ENCODE data around the gene MT1B.

MT1B gene

GRCh38 chr16:56651586-56651985 is at the start of gene MT1B:
TSS of gene MT1B (plus strand) at chr16:56651886. CDS start at chr16:56651954, 68 bp downstream.
- no peak for DNase-seq

DNA sequence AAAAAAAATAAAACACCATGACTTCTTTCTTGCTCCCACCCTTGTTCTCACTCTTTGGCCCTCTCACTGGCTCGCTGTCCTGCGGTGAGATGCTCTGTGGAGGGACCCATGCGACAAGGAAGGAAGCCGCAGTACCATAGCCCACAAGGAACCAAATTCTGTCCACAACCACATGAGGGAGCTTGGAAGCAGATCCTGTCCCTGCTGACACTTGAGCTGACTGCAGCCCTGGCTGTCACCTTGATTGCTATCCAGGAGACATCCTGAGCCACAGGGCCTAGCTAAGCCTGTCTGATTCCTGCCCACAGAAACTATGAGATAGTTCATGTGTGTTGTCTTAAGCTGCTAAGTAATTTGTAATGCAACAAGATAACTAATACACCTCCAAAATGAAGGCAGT is 48.1 kb upstream of the MT1B start:
- peak; percentile 43 for DNase-seq

GRCh38 chr16:56604966-56605365 is 46.7 kb upstream of the MT1B start:
- no peak for DNase-seq

GRCh38 chr16:56605475-56605874 is 46.2 kb upstream of the MT1B start:
- no peak for DNase-seq

DNA sequence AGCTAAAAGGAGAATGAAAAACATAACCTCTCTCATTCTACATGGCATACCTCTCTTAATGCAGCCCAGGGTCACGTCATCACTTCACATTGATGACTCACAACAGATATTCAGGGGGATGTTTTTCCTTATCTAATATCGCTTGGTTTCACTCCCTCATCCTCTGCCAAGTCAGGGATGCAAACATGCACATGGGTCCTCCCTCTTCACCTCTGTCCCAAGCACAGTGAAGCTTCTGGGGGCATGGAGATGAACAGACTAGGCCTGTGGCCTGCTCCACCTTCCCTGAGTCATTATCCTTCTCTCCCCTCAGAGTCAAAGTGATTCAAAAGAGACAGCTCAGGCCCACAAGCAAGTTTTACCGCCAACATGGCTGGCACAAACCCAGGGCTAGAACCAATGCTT is 45.6 kb upstream of the MT1B start:
- no peak for DNase-seq

GRCh38 chr16:56606476-56607108 is 45.1 kb upstream of the MT1B start:
- no peak for DNase-seq

- DNase-seq, result peak; percentile 43
These were observed 44.5 kb upstream of the MT1B start for GRCh38 chr16:56607109-56607618.

GRCh38 chr16:56607675-56608042 is 44.0 kb upstream of the MT1B start:
- DNase-seq, result no peak

GRCh38 chr16:56608043-56608875 is 43.4 kb upstream of the MT1B start, which contains the start of gene MT2A:
TSS of gene MT2A (plus strand) at chr16:56608584. CDS start at chr16:56608656, 72 bp downstream.
- peak; percentile 93 for DNase-seq

DNA sequence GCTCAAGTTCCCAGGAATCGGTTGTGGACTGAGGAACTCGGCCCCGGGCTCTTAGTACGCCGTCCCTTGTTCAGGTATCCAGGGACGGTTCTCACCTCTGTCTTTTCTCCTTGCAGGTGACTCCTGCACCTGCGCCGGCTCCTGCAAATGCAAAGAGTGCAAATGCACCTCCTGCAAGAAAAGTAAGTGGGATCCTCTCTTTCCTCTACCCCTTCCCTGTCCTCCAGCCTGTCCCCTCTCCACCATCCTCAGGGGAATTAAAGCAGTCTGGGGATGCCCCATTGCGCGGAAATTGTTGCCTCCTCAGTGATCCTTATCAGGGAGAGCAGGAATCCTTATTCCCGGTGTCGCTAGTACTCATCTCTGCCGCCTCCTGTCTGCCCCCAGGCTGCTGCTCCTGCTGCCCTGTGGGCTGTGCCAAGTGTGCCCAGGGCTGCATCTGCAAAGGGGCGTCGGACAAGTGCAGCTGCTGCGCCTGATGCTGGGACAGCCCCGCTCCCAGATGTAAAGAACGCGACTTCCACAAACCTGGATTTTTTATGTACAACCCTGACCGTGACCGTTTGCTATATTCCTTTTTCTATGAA is 42.7 kb upstream of the MT1B start:
- peak; percentile 29 for DNase-seq

DNA sequence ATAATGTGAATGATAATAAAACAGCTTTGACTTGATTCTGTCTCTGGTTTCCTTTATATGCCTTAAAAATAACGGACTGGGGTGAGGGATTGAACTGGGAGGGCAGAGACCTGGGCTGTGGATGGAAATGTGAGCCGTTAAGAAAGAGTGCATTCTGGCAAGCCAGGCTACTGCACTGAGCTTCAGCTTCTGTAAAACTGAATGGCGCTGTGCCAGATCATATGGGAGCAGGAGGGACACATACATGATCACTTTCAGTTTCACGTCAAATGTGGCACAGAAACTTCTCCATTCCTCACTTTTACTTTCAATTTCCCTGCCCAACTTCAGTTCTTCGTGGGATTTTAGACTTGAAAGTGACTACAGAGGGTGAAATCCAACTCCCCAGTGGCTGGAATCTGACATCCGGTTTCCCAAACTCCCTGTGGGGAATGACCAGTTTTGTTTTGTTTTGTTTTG is 42.2 kb upstream of the MT1B start:
- DNase-seq, result peak; percentile 85

DNA sequence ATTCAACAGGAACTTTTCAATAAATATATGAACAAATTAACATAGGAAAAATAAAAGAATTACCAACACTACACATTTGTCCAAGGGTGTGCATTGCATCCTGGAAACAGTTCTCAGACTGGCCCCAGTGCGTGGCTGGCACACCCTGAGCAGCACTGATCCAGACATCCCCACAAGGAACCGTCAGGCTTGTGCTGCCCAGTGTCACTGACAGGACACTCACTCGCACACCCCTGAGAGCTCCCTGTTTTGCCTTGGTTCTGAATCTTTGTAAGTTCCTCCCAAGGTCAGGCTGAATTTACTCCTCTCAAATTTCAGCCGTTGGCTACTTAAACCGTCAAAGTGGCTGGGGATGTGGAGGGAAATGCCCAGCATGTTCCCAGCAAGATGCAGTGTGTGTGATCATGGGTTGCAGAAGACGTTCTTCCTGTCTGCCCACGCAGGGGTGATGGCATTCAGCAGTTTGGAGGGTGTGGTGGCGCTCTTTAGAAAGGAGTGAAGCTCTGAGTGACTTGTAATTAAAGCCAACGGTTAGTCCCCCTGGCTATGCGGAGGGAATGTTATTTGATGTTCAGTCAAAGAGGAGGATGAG is 41.6 kb upstream of the MT1B start:
- DNase-seq, result peak; percentile 73

- DNase-seq, result no peak
These were observed 41.0 kb upstream of the MT1B start for GRCh38 chr16:56610609-56611111.

DNA sequence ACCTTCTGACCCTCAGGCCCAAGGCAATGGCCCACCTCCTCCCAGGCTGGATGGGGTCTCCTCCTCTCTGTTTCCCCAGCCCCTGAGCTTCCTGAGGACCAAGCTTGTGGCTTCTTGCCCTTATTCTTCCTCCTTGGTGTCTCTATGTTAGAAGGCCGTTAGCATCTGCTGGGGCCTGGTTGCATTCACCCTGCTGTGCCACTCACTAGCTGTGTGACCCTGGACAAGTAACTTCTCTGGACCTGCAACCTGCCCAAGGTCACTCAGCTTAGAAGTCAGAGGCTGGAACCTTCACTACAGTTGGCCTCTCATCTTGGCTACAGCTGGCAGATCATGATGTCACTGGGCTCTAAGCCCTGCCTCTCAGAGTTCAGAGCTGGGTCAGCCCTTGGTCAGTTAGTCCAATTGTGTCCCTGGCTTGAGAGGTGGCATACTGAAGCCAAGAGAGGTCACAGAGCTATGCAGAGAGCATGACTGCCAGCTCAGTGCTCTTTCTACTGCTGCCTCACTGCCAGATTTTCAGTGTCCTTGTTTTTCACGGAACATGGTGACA is 40.3 kb upstream of the MT1B start:
- no peak for DNase-seq

DNA sequence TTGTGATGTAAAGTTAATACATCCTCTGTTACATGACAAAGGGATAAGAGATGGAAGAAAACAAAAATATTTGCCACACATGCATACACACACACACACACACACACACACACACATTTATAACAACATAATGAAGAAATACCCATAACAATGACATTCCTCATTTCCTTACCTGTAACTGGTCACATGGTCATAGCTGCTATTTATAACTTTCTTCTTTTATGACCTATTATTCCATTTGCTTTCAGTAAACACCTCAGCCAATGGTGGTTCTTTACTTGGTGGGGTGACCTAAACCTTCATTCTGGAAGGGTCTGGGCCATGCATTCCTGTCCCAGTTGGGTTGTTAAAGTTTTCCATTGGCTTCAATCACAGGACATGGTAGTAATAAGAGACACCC is 38.0 kb upstream of the MT1B start:
- no peak for DNase-seq

- DNase-seq, result no peak
These were observed 37.1 kb upstream of the MT1B start for GRCh38 chr16:56614549-56614991.

- no peak for DNase-seq
These were observed 36.3 kb upstream of the MT1B start for GRCh38 chr16:56615353-56615752.

GRCh38 chr16:56616608-56617211 is 35.0 kb upstream of the MT1B start:
- no peak for DNase-seq

DNA sequence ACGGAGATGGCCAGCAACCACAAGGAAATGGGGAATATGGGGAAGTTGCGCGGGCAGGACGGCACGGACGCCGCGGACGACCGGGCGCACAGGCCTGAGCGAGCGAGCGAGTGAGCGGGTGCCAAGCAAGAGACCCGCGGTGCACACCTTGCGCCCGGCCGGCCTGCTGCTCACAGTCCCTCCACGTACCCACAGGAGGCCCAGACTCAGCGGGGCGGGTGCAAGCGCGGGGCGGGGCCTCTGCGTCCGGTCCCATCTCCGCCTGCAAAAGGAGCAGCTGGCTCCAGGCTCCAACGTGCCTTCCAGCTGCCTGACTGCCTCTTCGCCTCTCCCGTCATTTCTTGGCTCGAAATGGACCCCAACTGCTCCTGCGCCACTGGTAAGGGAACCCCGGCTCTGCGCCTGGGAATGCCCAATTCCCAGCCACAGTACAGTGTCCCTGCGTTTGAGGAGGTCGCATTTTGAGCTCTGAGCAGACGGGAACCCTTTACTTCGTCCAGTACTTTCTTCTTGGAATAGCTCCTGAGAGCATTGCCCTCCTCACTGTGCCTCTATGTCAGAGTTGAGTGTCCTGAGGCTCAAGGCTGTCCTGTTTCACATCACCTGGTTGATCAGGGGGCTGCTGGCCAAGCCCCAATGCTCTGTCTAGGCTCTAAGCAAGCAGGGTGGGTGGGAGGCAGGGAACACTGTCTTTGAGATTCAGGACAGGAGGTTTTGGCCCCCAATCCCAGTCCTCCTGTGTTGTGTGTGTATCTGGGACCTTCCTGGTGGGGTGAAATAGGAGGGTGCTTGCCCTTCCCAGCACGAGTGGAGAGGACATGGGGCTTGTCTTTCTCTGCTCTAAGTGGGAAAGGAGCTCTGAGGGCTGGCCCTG is 34.2 kb upstream of the MT1B start:
- peak; percentile 78 for DNase-seq

DNA sequence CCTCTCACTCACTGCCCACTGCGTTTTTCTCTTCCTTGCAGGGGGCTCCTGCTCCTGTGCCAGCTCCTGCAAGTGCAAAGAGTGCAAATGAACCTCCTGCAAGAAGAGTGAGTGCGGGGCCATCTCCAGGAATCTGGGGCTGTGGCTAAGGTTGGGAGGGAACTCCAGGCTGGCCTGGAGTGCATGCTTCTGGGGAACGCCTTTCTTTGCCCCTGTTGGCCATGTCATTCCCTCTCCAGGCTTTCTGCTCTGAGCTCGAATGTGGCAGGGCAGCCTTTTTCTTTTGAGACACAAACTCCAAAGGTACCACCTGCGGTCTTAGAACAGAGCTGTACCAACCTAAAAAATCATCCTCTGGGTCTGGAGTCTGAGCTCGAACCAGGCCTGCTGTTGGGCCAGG is 33.5 kb upstream of the MT1B start:
- DNase-seq, result no peak

GRCh38 chr16:56620339-56620897 is 31.3 kb upstream of the MT1B start:
- no peak for DNase-seq
